ENCODE results near the gene PLAC8.
A peak's percentile ranks its signal among the peaks of the same experiment; 100 is the strongest.

The PLAC8 gene

GRCh38 chr4:83110970-83111750, 3.4 kb downstream of the PLAC8 start:
- H3K9me3 Mint-ChIP-seq: no peaks in the 10 kb centered on the region
- H3K36me3 Mint-ChIP-seq (ENCODE audit: low read depth): no peaks in the 10 kb centered on the region
- peak overlapping the region; percentile 82 to 94 (median 87) for H3K4me3 Mint-ChIP-seq
- peaks cover 6% of the 10 kb centered on the region for H3K4me1 Mint-ChIP-seq
- H3K27me3 Mint-ChIP-seq (ENCODE audit: low read depth): peaks cover 26% of the 10 kb centered on the region
- no peak for TF ChIP-seq CTCF (IDR thresholded peaks at IDR 0.05; ENCODE audit: unreplicated experiment in 3 of 3)
- no peak overlapping the region for H3K27ac Mint-ChIP-seq

GRCh38 chr4:83110223-83110945, 4.1 kb downstream of the PLAC8 start:
- TF ChIP-seq CTCF (IDR thresholded peaks at IDR 0.05; ENCODE audit: unreplicated experiment in 3 of 3): peak; percentile 50 to 66 (median 58)
- Mint-ChIP-seq H3K27ac (peak overlapping the region; percentile 41 to 57 (median 54)), H3K27me3 (ENCODE audit: low read depth) (peaks cover 26% of the 10 kb centered on the region), H3K4me3 (peak overlapping the region; percentile 82 to 94 (median 87)), H3K9me3 (no peaks in the 10 kb centered on the region), H3K4me1 (peaks cover 6% of the 10 kb centered on the region), H3K36me3 (ENCODE audit: low read depth) (no peaks in the 10 kb centered on the region)

- Mint-ChIP-seq H3K4me1 (peaks cover 6% of the 10 kb centered on the region), H3K4me3 (peak overlapping the region; percentile 82 to 94 (median 88))
Measured at GRCh38 chr4:83109480-83110222, 4.9 kb downstream of the PLAC8 start.

GRCh38 chr4:83108101-83108861, 6.2 kb downstream of the PLAC8 start:
- H3K27me3 Mint-ChIP-seq (ENCODE audit: low read depth): peaks cover 26% of the 10 kb centered on the region
- no peak for TF ChIP-seq CTCF (IDR thresholded peaks at IDR 0.05; ENCODE audit: unreplicated experiment in 3 of 3)

More at GRCh38 chr4:83109480-83110222, 4.9 kb downstream of the PLAC8 start:
- peak overlapping the region in 1 of 3 experiments; percentile 69 for H3K27ac Mint-ChIP-seq
- H3K27me3 Mint-ChIP-seq (ENCODE audit: low read depth): peaks cover 26% of the 10 kb centered on the region
- TF ChIP-seq CTCF (IDR thresholded peaks at IDR 0.05; ENCODE audit: unreplicated experiment in 3 of 3): no peak
- H3K36me3 Mint-ChIP-seq (ENCODE audit: low read depth): no peaks in the 10 kb centered on the region
- H3K9me3 Mint-ChIP-seq: no peaks in the 10 kb centered on the region

GRCh38 chr4:83107631-83108030, 6.9 kb downstream of the PLAC8 start:
- no peaks in the 10 kb centered on the region for H3K9me3 Mint-ChIP-seq

More at GRCh38 chr4:83108101-83108861, 6.2 kb downstream of the PLAC8 start:
- Mint-ChIP-seq H3K9me3 (no peaks in the 10 kb centered on the region), H3K36me3 (ENCODE audit: low read depth) (no peaks in the 10 kb centered on the region), H3K4me3 (peak overlapping the region in 2 of 3 experiments; percentile 82 to 87), H3K27ac (no peak overlapping the region), H3K4me1 (peaks cover 6% of the 10 kb centered on the region)

More at GRCh38 chr4:83107631-83108030, 6.9 kb downstream of the PLAC8 start:
- Mint-ChIP-seq H3K4me1 (peaks cover 6% of the 10 kb centered on the region), H3K4me3 (no peak overlapping the region), H3K27ac (no peak overlapping the region), H3K36me3 (ENCODE audit: low read depth) (no peaks in the 10 kb centered on the region), H3K27me3 (ENCODE audit: low read depth) (peaks cover 29% of the 10 kb centered on the region)
- no peak for TF ChIP-seq CTCF (IDR thresholded peaks at IDR 0.05; ENCODE audit: unreplicated experiment in 3 of 3)
